HG02759 (cell line): ENCODE data around the gene BHLHE40.

Source experiments
- ATAC-seq: cut with Tn5 transposase; IDR thresholded peaks from one replicate; pipeline ENCODE4 v1.9.1; 2021; ENCODE audit warnings: mild to moderate bottlenecking, moderate library complexity; ENCODE audit not compliant: unreplicated experiment

Gene BHLHE40

GRCh38 chr3:4982773-4983738 lies 3.8 kb downstream of the BHLHE40 start:
- ATAC-seq: no peak

GRCh38 chr3:4983739-4984510 lies 4.7 kb downstream of the BHLHE40 start:
- ATAC-seq: peak; percentile 65

GRCh38 chr3:4984511-4984864 lies 5.3 kb downstream of the BHLHE40 start:
- ATAC-seq: no peak

- ATAC-seq: no peak
Observed at GRCh38 chr3:4985330-4986174, 6.3 kb downstream of the BHLHE40 start.

GRCh38 chr3:4986175-4986781 lies 7.0 kb downstream of the BHLHE40 start:
- ATAC-seq: peak; percentile 20

- peak; percentile 54 for ATAC-seq
Observed at GRCh38 chr3:4986782-4987537, 7.7 kb downstream of the BHLHE40 start.

GRCh38 chr3:4987538-4988296 lies 8.5 kb downstream of the BHLHE40 start:
- ATAC-seq: no peak

GRCh38 chr3:4988983-4989834 lies 10.0 kb downstream of the BHLHE40 start:
- ATAC-seq: no peak

GRCh38 chr3:4990069-4990468 lies 10.8 kb downstream of the BHLHE40 start:
- ATAC-seq: no peak

- ATAC-seq: no peak
Observed at GRCh38 chr3:4992118-4992517, 12.9 kb downstream of the BHLHE40 start.

GRCh38 chr3:4993276-4994143 lies 14.3 kb downstream of the BHLHE40 start:
- ATAC-seq: no peak

GRCh38 chr3:4994144-4994730 lies 15.0 kb downstream of the BHLHE40 start:
- no peak for ATAC-seq

GRCh38 chr3:4994823-4995499 lies 15.7 kb downstream of the BHLHE40 start:
- ATAC-seq: peak; percentile 61

- no peak for ATAC-seq
Observed at GRCh38 chr3:4995500-4996053, 16.3 kb downstream of the BHLHE40 start.

GRCh38 chr3:4996223-4996765 lies 17.1 kb downstream of the BHLHE40 start:
- ATAC-seq: no peak
